Bronchial epithelial cell (primary cell): ENCODE data around the gene ATG2A. TPM values are rescaled to one million over a fixed set of nuclear protein-coding genes. Genes with fewer than 3 reads are reported as not detected.
A peak's percentile ranks its signal among the peaks of the same experiment; 100 is the strongest.
"Not testable (repeated sequence)": the region's sequence is repeated elsewhere in the genome, so short reads cannot be mapped to it uniquely, and the experiment has no call there.

Experiments used
- DNase-seq: peaks from one replicate; pipeline ENCODE4 v3.0.0-alpha.2; 2010; ENCODE audit warnings: low read depth
- FAIRE-seq: peaks from 2 replicates; lab custom pipeline; 2011; peaks lifted over from hg19 to GRCh38; lab: Jason Lieb, UNC
- H3K27me3 ChIP-seq: 2 replicates; pipeline ENCODE4 v1.5.1; 2011; ENCODE audit warnings: low read length; ENCODE audit not compliant: control insufficient read depth, insufficient read depth
- H3K36me3 ChIP-seq: 2 replicates; pipeline ENCODE4 v1.5.1; 2011; ENCODE audit warnings: low read length; ENCODE audit not compliant: control insufficient read depth, insufficient read depth
- H3K4me3 ChIP-seq: 2 replicates; pipeline ENCODE4 v1.5.1; 2011; ENCODE audit warnings: mild to moderate bottlenecking, low read depth, low read length, control low read depth
- total RNA-seq: library from RNA; depleted of rRNA; stranded (reverse); fragments of >200 nt; gene quantifications from 2 replicates; pipeline ENCODE4 v1.2.1, GENCODE V29; 2014
- TF ChIP-seq, protein P1 (sequence below): IDR thresholded peaks from 2 replicates; pipeline ENCODE4 v1.5.1; 2011; ENCODE audit warnings: mild to moderate bottlenecking, moderate library complexity, low read length, control low read depth, inconsistent platforms; ENCODE audit not compliant: insufficient read depth, severe bottlenecking

Gene ATG2A
- total RNA-seq, 1 donor from 2014 or later = 6.1 TPM

DNA sequence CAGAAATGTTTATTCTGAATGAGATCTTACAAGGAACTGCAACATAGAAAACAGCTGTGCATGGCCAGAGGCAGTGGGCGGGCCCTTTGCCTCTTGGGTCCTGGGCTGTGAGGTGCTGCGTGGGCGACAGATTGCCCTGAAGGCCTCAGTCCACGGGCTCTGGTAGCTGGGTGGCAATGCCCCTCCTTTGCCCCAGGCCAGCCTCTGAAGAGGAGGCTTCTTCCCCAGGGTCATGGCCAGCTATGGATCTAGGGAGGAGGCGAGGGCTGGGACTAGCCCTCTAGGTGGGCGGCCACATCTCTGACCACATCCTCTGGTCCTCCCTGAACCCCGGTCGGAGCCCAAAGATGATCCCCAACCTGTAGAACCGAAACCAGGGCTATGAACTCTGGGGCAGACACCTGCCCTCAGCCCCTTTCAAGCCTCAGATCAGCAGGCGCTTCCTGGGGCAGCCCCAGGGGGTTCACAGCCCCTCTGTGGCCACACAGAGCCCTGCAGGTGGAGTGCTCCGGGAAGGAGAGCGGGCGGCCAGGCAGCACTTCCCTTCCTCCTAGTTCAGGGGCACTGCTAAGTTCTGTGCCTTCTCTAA is 65.9 kb downstream of the ATG2A start:
- H3K4me3 ChIP-seq = no peak overlapping the region
- FAIRE-seq (no peak), DNase-seq (no peak)
- TF ChIP-seq, protein P1, sequence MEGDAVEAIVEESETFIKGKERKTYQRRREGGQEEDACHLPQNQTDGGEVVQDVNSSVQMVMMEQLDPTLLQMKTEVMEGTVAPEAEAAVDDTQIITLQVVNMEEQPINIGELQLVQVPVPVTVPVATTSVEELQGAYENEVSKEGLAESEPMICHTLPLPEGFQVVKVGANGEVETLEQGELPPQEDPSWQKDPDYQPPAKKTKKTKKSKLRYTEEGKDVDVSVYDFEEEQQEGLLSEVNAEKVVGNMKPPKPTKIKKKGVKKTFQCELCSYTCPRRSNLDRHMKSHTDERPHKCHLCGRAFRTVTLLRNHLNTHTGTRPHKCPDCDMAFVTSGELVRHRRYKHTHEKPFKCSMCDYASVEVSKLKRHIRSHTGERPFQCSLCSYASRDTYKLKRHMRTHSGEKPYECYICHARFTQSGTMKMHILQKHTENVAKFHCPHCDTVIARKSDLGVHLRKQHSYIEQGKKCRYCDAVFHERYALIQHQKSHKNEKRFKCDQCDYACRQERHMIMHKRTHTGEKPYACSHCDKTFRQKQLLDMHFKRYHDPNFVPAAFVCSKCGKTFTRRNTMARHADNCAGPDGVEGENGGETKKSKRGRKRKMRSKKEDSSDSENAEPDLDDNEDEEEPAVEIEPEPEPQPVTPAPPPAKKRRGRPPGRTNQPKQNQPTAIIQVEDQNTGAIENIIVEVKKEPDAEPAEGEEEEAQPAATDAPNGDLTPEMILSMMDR = no peak
- H3K36me3 ChIP-seq = peaks cover 7% of the 10 kb centered on the region
- no peaks in the 10 kb centered on the region for H3K27me3 ChIP-seq

DNA sequence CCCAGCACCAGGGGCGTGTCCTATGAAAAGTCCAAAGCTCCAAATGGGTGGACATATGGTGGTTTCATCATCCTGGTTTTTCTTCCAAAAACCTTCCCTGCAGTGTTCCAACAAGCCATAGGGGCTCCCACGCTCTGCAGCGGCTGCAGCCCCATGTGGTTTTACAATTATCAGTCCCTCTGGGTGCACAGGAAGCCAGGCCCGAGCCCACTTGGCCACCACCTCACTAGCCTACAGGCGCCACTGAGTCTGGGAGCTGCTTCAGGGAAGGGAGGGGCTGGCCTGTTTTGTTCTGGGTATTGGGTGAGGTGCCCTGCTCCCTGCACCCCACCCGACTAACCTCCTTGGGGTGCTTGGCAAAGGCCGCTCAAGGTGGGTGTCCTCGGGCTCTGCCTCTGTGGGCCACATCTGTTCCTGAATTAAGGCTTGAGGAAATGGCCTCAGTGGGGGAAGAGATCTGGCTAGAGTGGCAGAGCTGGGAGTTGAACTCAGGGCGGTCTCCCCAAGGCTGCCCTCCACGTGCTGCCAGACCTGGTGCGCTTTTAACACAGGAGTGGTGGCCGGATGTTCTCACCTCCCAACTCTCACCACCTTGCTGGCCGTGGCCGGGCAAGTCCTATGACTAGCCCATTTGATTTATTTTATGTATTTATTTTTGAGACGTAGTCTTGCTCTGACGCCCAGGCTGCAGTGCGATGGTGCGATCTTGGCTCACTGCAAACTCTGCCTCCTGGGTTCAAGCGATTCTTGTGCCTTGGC is 67.2 kb downstream of the ATG2A start:
- TF ChIP-seq, protein P1 = no peak
- FAIRE-seq (no peak), DNase-seq (no peak)
- Histone ChIP-seq H3K36me3 (peaks cover 7% of the 10 kb centered on the region), H3K4me3 (no peak overlapping the region), H3K27me3 (no peaks in the 10 kb centered on the region)

DNA sequence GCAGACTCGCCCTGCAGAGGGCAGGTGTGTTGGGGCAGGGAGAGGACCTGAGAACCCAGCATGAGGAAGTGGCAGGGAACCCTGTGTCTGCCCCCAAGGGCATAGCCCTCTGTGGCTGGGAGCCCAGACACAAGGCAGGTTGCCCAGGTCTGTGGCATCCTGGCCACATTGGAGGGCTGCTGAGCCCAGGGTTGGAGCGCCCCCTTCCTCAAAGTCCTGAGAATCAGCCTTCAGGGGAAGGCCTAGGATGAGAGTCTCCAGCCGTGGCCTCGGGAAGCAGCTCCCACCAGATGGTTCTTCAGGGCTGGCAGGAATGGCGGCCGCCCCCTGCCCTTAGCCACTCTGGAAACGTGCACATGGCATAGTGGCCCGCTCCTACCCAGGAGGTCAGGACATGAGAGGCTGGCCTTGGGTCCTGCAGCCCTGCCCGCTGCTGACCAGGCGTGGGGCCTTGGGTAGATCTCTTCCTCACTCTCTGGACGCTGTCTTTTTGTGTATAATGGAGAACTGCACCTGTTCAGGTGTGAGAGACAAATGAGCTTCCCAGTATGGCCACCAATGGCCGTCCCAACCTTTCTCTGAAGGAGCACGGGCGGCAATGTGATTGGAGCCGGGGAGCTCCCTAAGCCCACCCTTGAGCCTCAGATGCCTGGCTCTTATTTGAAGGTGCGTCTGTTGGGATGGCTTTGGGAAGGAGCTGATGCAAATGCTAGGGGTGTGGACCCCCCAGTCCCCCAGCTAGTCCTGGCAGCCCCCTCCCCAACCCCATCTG is 68.0 kb downstream of the ATG2A start:
- Histone ChIP-seq H3K27me3 (no peaks in the 10 kb centered on the region), H3K36me3 (peaks cover 3% of the 10 kb centered on the region), H3K4me3 (no peak overlapping the region)
- DNase-seq (no peak), FAIRE-seq (no peak)
- TF ChIP-seq, protein P1 = no peak

DNA sequence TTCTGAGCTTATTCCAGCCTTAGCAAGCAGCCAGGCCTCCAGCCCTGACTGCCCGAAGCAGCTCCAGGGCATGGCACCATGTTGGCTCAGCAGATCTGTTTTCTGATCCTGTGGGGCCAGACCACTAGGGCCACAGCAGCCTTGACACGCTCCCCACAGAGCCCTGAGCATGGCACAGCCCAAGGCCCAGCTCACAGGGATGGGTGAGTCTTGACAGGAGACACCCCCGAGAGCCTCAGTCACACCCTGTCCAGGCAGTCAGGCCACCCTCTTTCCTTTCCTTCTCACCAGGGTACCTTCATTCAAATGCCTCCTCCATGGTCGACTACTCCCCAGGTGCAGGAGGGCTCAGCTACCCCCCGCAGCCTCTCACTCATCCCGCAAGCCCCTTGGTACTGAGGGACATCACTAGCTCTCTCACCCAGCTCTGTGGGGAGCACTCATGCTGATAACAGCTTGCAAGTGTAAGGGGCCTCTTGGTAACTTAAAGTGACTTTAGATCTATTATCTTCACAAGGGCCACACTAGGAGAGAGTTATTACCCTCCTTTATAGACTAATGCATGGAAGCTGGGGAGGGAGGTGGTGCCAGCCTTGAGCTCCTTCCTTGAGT is 68.7 kb downstream of the ATG2A start:
- TF ChIP-seq, protein P1 = no peak
- Histone ChIP-seq H3K4me3 (no peak overlapping the region), H3K36me3 (no peaks in the 10 kb centered on the region), H3K27me3 (no peaks in the 10 kb centered on the region)
- DNase-seq (no peak), FAIRE-seq (no peak)

DNA sequence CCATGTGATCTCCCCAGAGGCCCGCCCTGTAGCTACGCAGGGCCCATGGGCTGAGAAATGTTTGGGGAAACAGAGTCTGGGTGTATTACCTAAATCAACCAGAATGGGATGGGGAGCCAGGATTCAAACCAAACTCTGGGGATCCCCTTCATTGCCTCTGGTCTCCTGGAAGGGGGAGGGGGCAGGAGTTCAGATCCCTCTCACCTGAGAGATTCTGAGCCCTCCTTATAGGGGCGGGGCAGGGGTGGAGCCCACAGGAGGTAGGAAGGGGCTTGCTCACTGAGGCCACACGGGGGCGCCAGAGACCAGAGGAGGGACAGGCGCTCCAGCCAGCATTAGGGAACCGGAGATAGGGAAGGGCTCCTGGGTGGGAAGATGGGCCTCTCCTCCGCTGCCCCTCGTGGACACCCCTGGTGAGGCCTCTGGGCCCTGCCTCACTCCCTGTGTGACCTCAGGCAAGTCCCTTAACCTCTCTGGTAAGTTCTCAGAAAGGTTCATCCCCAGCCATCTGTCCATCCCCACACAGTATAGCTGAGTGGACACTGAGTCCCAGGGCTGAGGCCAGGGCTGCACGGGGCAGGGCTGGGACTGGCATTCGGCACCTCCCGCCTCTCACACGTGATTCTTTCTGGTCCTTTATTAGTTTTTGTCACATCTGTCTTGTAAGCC is 69.9 kb downstream of the ATG2A start:
- no peak overlapping the region for H3K4me3 ChIP-seq
- H3K27me3 ChIP-seq = no peaks in the 10 kb centered on the region
- no peaks in the 10 kb centered on the region for H3K36me3 ChIP-seq
- TF ChIP-seq, protein P1 = peak; percentile 91
- FAIRE-seq (no peak), DNase-seq (peak; percentile 71)

DNA sequence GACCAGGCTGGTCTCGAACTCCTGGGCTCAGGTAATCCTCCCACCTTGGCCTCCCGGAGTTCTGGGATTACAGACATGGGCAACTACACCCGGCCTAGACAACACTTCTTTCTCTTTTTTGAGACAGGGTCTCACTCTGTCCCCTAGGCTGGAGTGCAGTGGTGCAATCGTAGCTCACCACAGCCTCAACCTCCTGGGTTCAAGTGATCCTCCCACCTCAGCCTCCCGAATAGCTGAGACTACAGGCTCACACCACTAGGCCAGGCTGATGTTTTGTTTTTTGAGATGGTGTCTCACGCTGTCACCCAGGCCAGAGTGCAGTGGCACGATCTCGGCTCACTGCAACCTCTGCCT is 71.3 kb downstream of the ATG2A start:
- FAIRE-seq, DNase-seq, H3K27me3 ChIP-seq, H3K4me3 ChIP-seq, H3K36me3 ChIP-seq: not testable (repeated sequence)
